ENCODE results near the gene UBE2F.

The UBE2F gene

DNA sequence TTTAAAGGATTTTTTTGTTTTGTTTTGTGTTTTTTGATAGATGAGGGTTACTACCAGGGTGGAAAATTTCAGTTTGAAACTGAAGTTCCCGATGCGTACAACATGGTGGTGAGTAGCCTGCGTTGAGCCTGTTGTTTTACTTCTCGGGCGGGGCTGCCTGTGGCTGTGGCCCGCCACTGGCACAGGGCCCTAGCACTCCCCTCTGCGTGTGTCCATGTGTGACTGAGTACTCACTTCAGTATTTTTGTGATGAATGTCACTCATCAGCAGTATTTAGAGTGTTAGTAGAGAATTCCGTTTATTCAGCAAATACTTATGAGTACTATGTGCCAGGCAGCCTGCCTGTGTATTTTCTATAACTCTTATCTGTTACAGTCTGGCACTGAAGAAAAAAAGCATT, 49.7 kb downstream of the UBE2F start:
- Histone ChIP-seq H3K36me3 (replicated peaks; ENCODE audit: low read depth, low read length) (no peaks in the 10 kb centered on the region), H3K4me3 (ENCODE audit: low read length) (no peak overlapping the region), H3K79me2 (ENCODE audit: low read length) (no peaks in the 10 kb centered on the region), H4K20me1 (ENCODE audit: insufficient read depth, low read length) (no peaks in the 10 kb centered on the region), H2AFZ (ENCODE audit: low read depth, low read length) (no peak overlapping the region), H3K4me2 (ENCODE audit: low read length) (no peak overlapping the region), H3K4me1 (ENCODE audit: low read length) (no peaks in the 10 kb centered on the region), H3K27ac (ENCODE audit: low read length) (no peak overlapping the region), H3K9ac (ENCODE audit: low read length) (no peak overlapping the region), H3K27me3 (ENCODE audit: low read depth, low read length) (no peaks in the 10 kb centered on the region), H3K9me3 (ENCODE audit: insufficient read depth, low read length) (no peaks in the 10 kb centered on the region)
- TF ChIP-seq, protein P1, sequence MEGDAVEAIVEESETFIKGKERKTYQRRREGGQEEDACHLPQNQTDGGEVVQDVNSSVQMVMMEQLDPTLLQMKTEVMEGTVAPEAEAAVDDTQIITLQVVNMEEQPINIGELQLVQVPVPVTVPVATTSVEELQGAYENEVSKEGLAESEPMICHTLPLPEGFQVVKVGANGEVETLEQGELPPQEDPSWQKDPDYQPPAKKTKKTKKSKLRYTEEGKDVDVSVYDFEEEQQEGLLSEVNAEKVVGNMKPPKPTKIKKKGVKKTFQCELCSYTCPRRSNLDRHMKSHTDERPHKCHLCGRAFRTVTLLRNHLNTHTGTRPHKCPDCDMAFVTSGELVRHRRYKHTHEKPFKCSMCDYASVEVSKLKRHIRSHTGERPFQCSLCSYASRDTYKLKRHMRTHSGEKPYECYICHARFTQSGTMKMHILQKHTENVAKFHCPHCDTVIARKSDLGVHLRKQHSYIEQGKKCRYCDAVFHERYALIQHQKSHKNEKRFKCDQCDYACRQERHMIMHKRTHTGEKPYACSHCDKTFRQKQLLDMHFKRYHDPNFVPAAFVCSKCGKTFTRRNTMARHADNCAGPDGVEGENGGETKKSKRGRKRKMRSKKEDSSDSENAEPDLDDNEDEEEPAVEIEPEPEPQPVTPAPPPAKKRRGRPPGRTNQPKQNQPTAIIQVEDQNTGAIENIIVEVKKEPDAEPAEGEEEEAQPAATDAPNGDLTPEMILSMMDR (IDR thresholded peaks at IDR 0.05; ENCODE audit: low read depth, low read length) = no peak
- no peak for TF ChIP-seq EZH2phosphoT487 (IDR thresholded peaks at IDR 0.05; ENCODE audit: low read depth)

GRCh38 chr2:238019962-238020361, 53.1 kb downstream of the UBE2F start:
- Histone ChIP-seq H3K4me1 (ENCODE audit: low read length) (no peaks in the 10 kb centered on the region), H3K36me3 (replicated peaks; ENCODE audit: low read depth, low read length) (no peaks in the 10 kb centered on the region), H3K79me2 (ENCODE audit: low read length) (no peaks in the 10 kb centered on the region), H3K9me3 (ENCODE audit: insufficient read depth, low read length) (no peaks in the 10 kb centered on the region), H4K20me1 (ENCODE audit: insufficient read depth, low read length) (no peaks in the 10 kb centered on the region), H3K9ac (ENCODE audit: low read length) (no peak overlapping the region), H3K27ac (ENCODE audit: low read length) (no peak overlapping the region), H2AFZ (ENCODE audit: low read depth, low read length) (no peak overlapping the region), H3K4me3 (ENCODE audit: low read length) (no peak overlapping the region), H3K27me3 (ENCODE audit: low read depth, low read length) (no peaks in the 10 kb centered on the region), H3K4me2 (ENCODE audit: low read length) (no peak overlapping the region)
- TF ChIP-seq, protein P1 (IDR thresholded peaks at IDR 0.05; ENCODE audit: low read depth, low read length) = no peak
- no peak for TF ChIP-seq EZH2phosphoT487 (IDR thresholded peaks at IDR 0.05; ENCODE audit: low read depth)

DNA sequence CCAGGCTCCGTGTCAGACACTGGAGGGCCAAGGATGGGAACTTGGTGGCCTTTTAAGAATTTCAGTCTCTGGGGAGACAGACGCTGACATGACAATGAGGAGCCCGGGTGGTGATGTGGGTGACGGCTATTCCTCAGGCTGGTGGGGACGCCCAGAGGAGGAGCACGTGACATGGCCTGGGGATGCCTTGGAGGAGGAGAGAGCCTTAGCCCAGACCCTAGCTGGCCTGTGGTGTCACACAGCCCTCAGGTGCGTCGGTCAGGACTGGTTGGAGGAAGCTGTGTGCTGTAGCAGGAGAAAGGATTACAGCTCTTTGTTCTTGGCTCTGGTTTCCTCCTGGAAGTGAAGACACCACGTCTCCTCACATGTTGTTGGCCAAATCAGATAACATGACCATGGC, 54.0 kb downstream of the UBE2F start:
- Histone ChIP-seq H4K20me1 (ENCODE audit: insufficient read depth, low read length) (no peaks in the 10 kb centered on the region), H3K27me3 (ENCODE audit: low read depth, low read length) (no peaks in the 10 kb centered on the region)
- TF ChIP-seq, protein P1 (IDR thresholded peaks at IDR 0.05; ENCODE audit: low read depth, low read length) = no peak
- TF ChIP-seq EZH2phosphoT487 (IDR thresholded peaks at IDR 0.05; ENCODE audit: low read depth) = no peak

GRCh38 chr2:238021327-238021726, 54.5 kb downstream of the UBE2F start:
- TF ChIP-seq EZH2phosphoT487 (IDR thresholded peaks at IDR 0.05; ENCODE audit: low read depth) = no peak
- TF ChIP-seq, protein P1 (IDR thresholded peaks at IDR 0.05; ENCODE audit: low read depth, low read length) = no peak
- no peaks in the 10 kb centered on the region for H3K9me3 ChIP-seq (ENCODE audit: insufficient read depth, low read length)
- no peaks in the 10 kb centered on the region for H4K20me1 ChIP-seq (ENCODE audit: insufficient read depth, low read length)
- no peaks in the 10 kb centered on the region for H3K79me2 ChIP-seq (ENCODE audit: low read length)
- H3K4me3 ChIP-seq (ENCODE audit: low read length) = no peak overlapping the region
- H3K4me1 ChIP-seq (ENCODE audit: low read length) = no peaks in the 10 kb centered on the region
- no peak overlapping the region for H3K9ac ChIP-seq (ENCODE audit: low read length)
- no peaks in the 10 kb centered on the region for H3K27me3 ChIP-seq (ENCODE audit: low read depth, low read length)
- no peak overlapping the region for H2AFZ ChIP-seq (ENCODE audit: low read depth, low read length)
- H3K27ac ChIP-seq (ENCODE audit: low read length) = no peak overlapping the region
- H3K4me2 ChIP-seq (ENCODE audit: low read length) = no peak overlapping the region
- no peaks in the 10 kb centered on the region for H3K36me3 ChIP-seq (replicated peaks; ENCODE audit: low read depth, low read length)

More for the DNA sequence above, 54.0 kb downstream of the UBE2F start:
- Histone ChIP-seq H3K9ac (ENCODE audit: low read length) (no peak overlapping the region), H2AFZ (ENCODE audit: low read depth, low read length) (no peak overlapping the region), H3K79me2 (ENCODE audit: low read length) (no peaks in the 10 kb centered on the region), H3K4me1 (ENCODE audit: low read length) (no peaks in the 10 kb centered on the region), H3K27ac (ENCODE audit: low read length) (no peak overlapping the region), H3K9me3 (ENCODE audit: insufficient read depth, low read length) (no peaks in the 10 kb centered on the region), H3K36me3 (replicated peaks; ENCODE audit: low read depth, low read length) (no peaks in the 10 kb centered on the region), H3K4me2 (ENCODE audit: low read length) (no peak overlapping the region), H3K4me3 (ENCODE audit: low read length) (no peak overlapping the region)
